Activated CD8-positive, alpha-beta T cell treated with anti-CD3 and anti-CD28 coated beads for 36 hours (primary cell): ENCODE measurements around the gene TCF25. TPM values are rescaled to one million over a fixed set of nuclear protein-coding genes. Genes with fewer than 3 reads are reported as not detected.

Source experiments
- ATAC-seq: fragments of 200-7000 bp; cut with Tn5 transposase; one replicate; pipeline ENCODE4 v1.10.0; 2021; ENCODE audit warnings: mild to moderate bottlenecking, moderate library complexity
- CTCF ChIA-PET: fragments of 350-600 bp; sonication (Branson Sonifier 250); formaldehyde crosslinking; loops from one replicate; lab custom pipeline; 2021; ENCODE audit warnings: antibody characterized with exemption; lab: Charles Lee
- POLR2A ChIA-PET: fragments of 350-600 bp; sonication (Branson Sonifier 250); formaldehyde crosslinking; loops from one replicate; lab custom pipeline; 2021; ENCODE audit warnings: antibody characterized with exemption; lab: Charles Lee
- DNase-seq: peaks from one replicate; pipeline ENCODE4 v3.0.0-alpha.2; 2020
- H3K27ac Mint-ChIP-seq: one replicate; pipeline ENCODE4 v1.8.0; 2021; ENCODE audit warnings: mild to moderate bottlenecking, mixed read lengths
- H3K27me3 Mint-ChIP-seq: one replicate; pipeline ENCODE4 v1.8.0; 2021; ENCODE audit warnings: mixed read lengths
- H3K36me3 Mint-ChIP-seq: one replicate; pipeline ENCODE4 v1.8.0; 2021; ENCODE audit warnings: low read depth, mixed read lengths
- H3K4me1 Mint-ChIP-seq: one replicate; pipeline ENCODE4 v1.8.0; 2021; ENCODE audit warnings: low read depth, mixed read lengths
- H3K4me3 Mint-ChIP-seq: one replicate; pipeline ENCODE4 v1.8.0; 2021; ENCODE audit warnings: mild to moderate bottlenecking, moderate library complexity, mixed read lengths
- H3K9me3 Mint-ChIP-seq: one replicate; pipeline ENCODE4 v1.8.0; 2021; ENCODE audit warnings: mixed read lengths
- CTCF ChIP-seq: fragments of 200-600 bp; IDR thresholded peaks from one replicate; pipeline ENCODE4 v1.8.0; 2022; ENCODE audit warnings: antibody characterized with exemption, mild to moderate bottlenecking
- intact Hi-C: fragments of 100-400 bp; cut with micrococcal nuclease; formaldehyde crosslinking; loops from one replicate; pipeline ENCODE4 v1.10.0; 2022
- total RNA-seq, 2 experiments: library from RNA; stranded (reverse); gene quantifications; one replicate each; pipeline ENCODE4 v1.2.3, GENCODE V29; 2021

TCF25 gene
- total RNA-seq, 2 experiments from 2014 or later = 138 to 149 TPM

- TF ChIP-seq CTCF = no peak
- ATAC-seq (no peak), DNase-seq (no peak)
- peaks cover 25% of the 10 kb centered on the region for H3K36me3 Mint-ChIP-seq
- intact Hi-C loops = no loop called here
- no peak overlapping the region for H3K27ac Mint-ChIP-seq
- CTCF ChIA-PET = interaction anchor here (1.0 kb wide), 1 partner anchor 16 kb away, joined by 3 read pairs; no protein-coding TSS in a partner anchor
- POLR2A ChIA-PET = interaction anchor here (1.1 kb wide), 2 partner anchors 10 to 61 kb away, joined by 3 read pairs; no protein-coding TSS in a partner anchor
- H3K9me3 Mint-ChIP-seq = no peaks in the 10 kb centered on the region
- no peaks in the 10 kb centered on the region for H3K27me3 Mint-ChIP-seq
- no peak overlapping the region for H3K4me3 Mint-ChIP-seq
- H3K4me1 Mint-ChIP-seq = peaks cover 12% of the 10 kb centered on the region
Observed at GRCh38 chr16:89893642-89894548, 20.5 kb downstream of the TCF25 start.

- ChIA-PET CTCF (interaction anchor here (0.9 kb wide), 1 partner anchor 15 kb away, joined by 4 read pairs; no protein-coding TSS in a partner anchor), POLR2A (interaction anchor here (1.1 to 1.5 kb wide), 2 partner anchors 8 to 9 kb away, joined by 3 read pairs; no protein-coding TSS in a partner anchor)
- H3K36me3 Mint-ChIP-seq = peaks cover 28% of the 10 kb centered on the region
- no peaks in the 10 kb centered on the region for H3K9me3 Mint-ChIP-seq
- DNase-seq (no peak), ATAC-seq (no peak)
- no peak overlapping the region for H3K27ac Mint-ChIP-seq
- peaks cover 7% of the 10 kb centered on the region for H3K4me1 Mint-ChIP-seq
- no peak for TF ChIP-seq CTCF
- intact Hi-C loops = no loop called here
- no peaks in the 10 kb centered on the region for H3K27me3 Mint-ChIP-seq
- H3K4me3 Mint-ChIP-seq = no peak overlapping the region
Observed at GRCh38 chr16:89895482-89896250, 22.3 kb downstream of the TCF25 start.

- POLR2A ChIA-PET = interaction anchor here (0.6 to 1.5 kb wide), 2 partner anchors 10 to 11 kb away, joined by 3 read pairs; no protein-coding TSS in a partner anchor
- no peak for TF ChIP-seq CTCF
- Mint-ChIP-seq H3K4me1 (peaks cover 4% of the 10 kb centered on the region), H3K27ac (no peak overlapping the region), H3K4me3 (no peak overlapping the region), H3K9me3 (no peaks in the 10 kb centered on the region), H3K36me3 (peaks cover 28% of the 10 kb centered on the region), H3K27me3 (no peaks in the 10 kb centered on the region)
- CTCF ChIA-PET = interaction anchor here (1.3 kb wide), 1 partner anchor 13 kb away, joined by 7 read pairs; no protein-coding TSS in a partner anchor
- intact Hi-C loops = no loop called here
- no peak for DNase-seq
- no peak for ATAC-seq
Observed at GRCh38 chr16:89897204-89897603, 23.8 kb downstream of the TCF25 start.

GRCh38 chr16:89898201-89898967, 25.0 kb downstream of the TCF25 start:
- ChIA-PET CTCF (interaction anchor here (1.7 kb wide), 1 partner anchor 12 kb away, joined by 7 read pairs; no protein-coding TSS in a partner anchor), POLR2A (interaction anchor here (0.7 kb wide), 1 partner anchor 10 kb away, joined by 3 read pairs; no protein-coding TSS in a partner anchor)
- H3K27me3 Mint-ChIP-seq = no peaks in the 10 kb centered on the region
- H3K27ac Mint-ChIP-seq = no peak overlapping the region
- intact Hi-C loops = no loop called here
- TF ChIP-seq CTCF = no peak
- H3K4me1 Mint-ChIP-seq = peaks cover 4% of the 10 kb centered on the region
- no peaks in the 10 kb centered on the region for H3K9me3 Mint-ChIP-seq
- ATAC-seq (no peak), DNase-seq (no peak)
- H3K4me3 Mint-ChIP-seq = no peak overlapping the region
- H3K36me3 Mint-ChIP-seq = peaks cover 21% of the 10 kb centered on the region
